HCT116 (cell line): ENCODE data around the gene TELO2.

Experiments
- POLR2AphosphoS5 ChIP-seq: IDR thresholded peaks from 2 replicates; pipeline ENCODE4 v1.6.1; 2011; ENCODE audit warnings: mild to moderate bottlenecking, low read depth, low read length, moderate library complexity
- TF ChIP-seq, protein P1 (sequence below), 3 experiments: fragments of 200-600 bp in 1 of 3; sonication (generic) in 1 of 3; IDR thresholded peaks in 2 of 3; conservative IDR thresholded peaks in 1 of 3; 2 replicates each; pipeline ENCODE4 v1.5.1; 2012 to 2017; ENCODE audit warnings: low read depth in 2 of 3, low read length in 2 of 3, antibody characterized with exemption in 1 of 3, borderline replicate concordance in 1 of 3, control low read depth in 1 of 3, mild to moderate bottlenecking in 1 of 3, mixed read lengths in 1 of 3, mixed run types in 1 of 3, moderate library complexity in 1 of 3; ENCODE audit not compliant: insufficient read depth in 1 of 3

DNA sequence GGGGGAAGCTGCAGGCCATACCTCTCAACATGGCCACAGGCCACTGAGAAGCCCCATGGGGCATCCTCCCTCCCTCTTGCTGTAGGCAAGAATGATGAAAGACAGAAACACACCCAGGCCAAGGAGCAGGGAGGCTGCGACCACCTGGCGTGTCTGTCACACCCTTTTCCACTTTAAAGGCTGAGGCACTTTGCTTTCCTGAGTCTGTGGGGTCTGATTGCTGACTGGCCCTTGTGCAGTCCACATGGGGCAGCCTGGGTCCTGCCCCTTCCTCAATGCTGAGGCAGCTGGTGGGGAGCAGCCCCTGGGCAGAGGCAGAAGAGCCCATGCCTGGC, 49.0 kb downstream of the TELO2 start:
- TF ChIP-seq, protein P1, sequence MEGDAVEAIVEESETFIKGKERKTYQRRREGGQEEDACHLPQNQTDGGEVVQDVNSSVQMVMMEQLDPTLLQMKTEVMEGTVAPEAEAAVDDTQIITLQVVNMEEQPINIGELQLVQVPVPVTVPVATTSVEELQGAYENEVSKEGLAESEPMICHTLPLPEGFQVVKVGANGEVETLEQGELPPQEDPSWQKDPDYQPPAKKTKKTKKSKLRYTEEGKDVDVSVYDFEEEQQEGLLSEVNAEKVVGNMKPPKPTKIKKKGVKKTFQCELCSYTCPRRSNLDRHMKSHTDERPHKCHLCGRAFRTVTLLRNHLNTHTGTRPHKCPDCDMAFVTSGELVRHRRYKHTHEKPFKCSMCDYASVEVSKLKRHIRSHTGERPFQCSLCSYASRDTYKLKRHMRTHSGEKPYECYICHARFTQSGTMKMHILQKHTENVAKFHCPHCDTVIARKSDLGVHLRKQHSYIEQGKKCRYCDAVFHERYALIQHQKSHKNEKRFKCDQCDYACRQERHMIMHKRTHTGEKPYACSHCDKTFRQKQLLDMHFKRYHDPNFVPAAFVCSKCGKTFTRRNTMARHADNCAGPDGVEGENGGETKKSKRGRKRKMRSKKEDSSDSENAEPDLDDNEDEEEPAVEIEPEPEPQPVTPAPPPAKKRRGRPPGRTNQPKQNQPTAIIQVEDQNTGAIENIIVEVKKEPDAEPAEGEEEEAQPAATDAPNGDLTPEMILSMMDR (IDR thresholded peaks at IDR 0.05 in 2 of 3, conservative IDR thresholded peaks at IDR 0.05 in 1 of 3; ENCODE audit: borderline replicate concordance in 1 of 3, insufficient read depth in 1 of 3, low read depth in 2 of 3, low read length in 2 of 3): no peak
- TF ChIP-seq POLR2AphosphoS5: no peak
